GM23338 (cell line): ENCODE measurements around the gene ERN1. TPM values are rescaled to one million over a fixed set of nuclear protein-coding genes. Genes with fewer than 3 reads are reported as not detected.

Experiments
- ATAC-seq: fragments of 200-7000 bp; cut with Tn5 transposase; 3 replicates; pipeline ENCODE4 v1.9.1; 2020
- DNase-seq: peaks from one replicate; pipeline ENCODE4 v3.0.0-alpha.2; 2015; ENCODE audit warnings: low spot score
- H2AFZ ChIP-seq: fragments of 200-600 bp; sonication (generic); 2 replicates; pipeline ENCODE4 v1.8.0; 2016; ENCODE audit warnings: antibody characterized with exemption, mild to moderate bottlenecking, moderate library complexity
- H3F3A ChIP-seq: fragments of 200-600 bp; sonication (generic); replicated peaks from 2 replicates; pipeline ENCODE4 v1.8.0; 2017; ENCODE audit warnings: antibody characterized with exemption, mixed run types, low read depth
- H3K27ac ChIP-seq: fragments of 200-600 bp; sonication (generic); 2 replicates; pipeline ENCODE4 v1.6.1; 2016; ENCODE audit warnings: low read depth
- H3K27me3 ChIP-seq: fragments of 200-600 bp; sonication (generic); 2 replicates; pipeline ENCODE4 v1.8.0; 2016; ENCODE audit warnings: mild to moderate bottlenecking, mixed run types, moderate library complexity; ENCODE audit not compliant: insufficient read depth
- H3K36me3 ChIP-seq: fragments of 200-600 bp; sonication (generic); 2 replicates; pipeline ENCODE4 v1.8.0; 2016; ENCODE audit warnings: mild to moderate bottlenecking; ENCODE audit not compliant: insufficient read depth
- H3K4me1 ChIP-seq: fragments of 200-600 bp; sonication (generic); 2 replicates; pipeline ENCODE4 v1.8.0; 2016; ENCODE audit warnings: mild to moderate bottlenecking, moderate library complexity; ENCODE audit not compliant: insufficient read depth
- H3K4me2 ChIP-seq: fragments of 200-600 bp; sonication (generic); 2 replicates; pipeline ENCODE4 v1.7.1; 2017; ENCODE audit warnings: mixed run types
- H3K4me3 ChIP-seq: fragments of 200-600 bp; sonication (generic); 2 replicates; pipeline ENCODE4 v1.6.1; 2016; ENCODE audit warnings: mixed run types
- H3K79me2 ChIP-seq: fragments of 200-600 bp; sonication (generic); replicated peaks from 2 replicates; pipeline ENCODE4 v1.8.0; 2017; ENCODE audit warnings: mild to moderate bottlenecking; ENCODE audit not compliant: insufficient read depth
- H3K9me2 ChIP-seq: fragments of 200-600 bp; sonication (generic); 2 replicates; pipeline ENCODE4 v1.8.0; 2017; ENCODE audit not compliant: insufficient read depth
- H4K20me1 ChIP-seq: fragments of 200-600 bp; sonication (generic); replicated peaks from 2 replicates; pipeline ENCODE4 v1.8.0; 2017; ENCODE audit warnings: mild to moderate bottlenecking; ENCODE audit not compliant: insufficient read depth
- H3K27ac Mint-ChIP-seq: 2 replicates; pipeline ENCODE4 v1.8.0; 2020; ENCODE audit warnings: inconsistent platforms, mild to moderate bottlenecking, moderate library complexity, mixed read lengths
- H3K27me3 Mint-ChIP-seq: 3 replicates; pipeline ENCODE4 v1.8.0; 2022; ENCODE audit warnings: low read depth, mild to moderate bottlenecking, moderate library complexity, mixed read lengths, inconsistent platforms; ENCODE audit not compliant: insufficient read depth, poor library complexity
- H3K36me3 Mint-ChIP-seq: 3 replicates; pipeline ENCODE4 v1.8.0; 2021; ENCODE audit warnings: low read depth, mild to moderate bottlenecking, inconsistent platforms, moderate library complexity, mixed read lengths
- H3K4me1 Mint-ChIP-seq: 3 replicates; pipeline ENCODE4 v1.8.0; 2020; ENCODE audit warnings: mild to moderate bottlenecking, inconsistent platforms, mixed read lengths
- H3K4me3 Mint-ChIP-seq: 3 replicates; pipeline ENCODE4 v1.8.0; 2021; ENCODE audit warnings: moderate library complexity, mild to moderate bottlenecking, inconsistent platforms, mixed read lengths
- H3K9me3 Mint-ChIP-seq: 3 replicates; pipeline ENCODE4 v1.8.0; 2020; ENCODE audit warnings: moderate library complexity, mild to moderate bottlenecking, inconsistent platforms, mixed read lengths
- CREB1 ChIP-seq: fragments of 250-450 bp; sonication (Bioruptor Pico); IDR thresholded peaks from 2 replicates; pipeline ENCODE4 v1.5.0; 2020; ENCODE audit warnings: low read depth, mild to moderate bottlenecking, moderate library complexity
- EZH2 ChIP-seq: fragments of 200-600 bp; sonication (generic); IDR thresholded peaks from one replicate; pipeline ENCODE4 v1.8.0; 2017; ENCODE audit warnings: antibody characterized with exemption, mild to moderate bottlenecking, low read depth; ENCODE audit not compliant: unreplicated experiment
- EZH2phosphoT487 ChIP-seq: fragments of 200-600 bp; sonication (generic); IDR thresholded peaks from one replicate; pipeline ENCODE4 v1.8.1; 2018; ENCODE audit warnings: antibody characterized with exemption; ENCODE audit not compliant: unreplicated experiment
- JUNB ChIP-seq: IDR thresholded peaks from one replicate; pipeline ENCODE4 v1.6.1; 2016; ENCODE audit warnings: antibody characterized with exemption; ENCODE audit not compliant: unreplicated experiment
- NANOG ChIP-seq: IDR thresholded peaks from 2 replicates; pipeline ENCODE4 v1.6.1; 2016; ENCODE audit warnings: antibody characterized with exemption, borderline replicate concordance
- POLR2AphosphoS5 ChIP-seq: IDR thresholded peaks from 2 replicates; pipeline ENCODE4 v1.6.1; 2016; ENCODE audit warnings: antibody characterized with exemption, low read depth
- STAT1 ChIP-seq: IDR thresholded peaks from one replicate; pipeline ENCODE4 v1.6.1; 2016; ENCODE audit warnings: antibody characterized with exemption; ENCODE audit not compliant: unreplicated experiment
- ZNF114 ChIP-seq: fragments of 250-450 bp; sonication (Bioruptor Pico); IDR thresholded peaks from 2 replicates; pipeline ENCODE4 v1.5.0; 2020; ENCODE audit warnings: mild to moderate bottlenecking, moderate library complexity
- ZNF331 ChIP-seq: fragments of 250-450 bp; sonication (Bioruptor Pico); IDR thresholded peaks from 2 replicates; pipeline ENCODE4 v1.5.0; 2020; ENCODE audit warnings: low read depth, mild to moderate bottlenecking, moderate library complexity
- polyA plus RNA-seq: library from polyadenylated mRNA; unstranded; fragments of >200 nt; fragmentation: Nextera tagmentation; extraction: Ambion mirVana; gene quantifications from 2 replicates; pipeline ENCODE4 v1.2.1, GENCODE V29; 2016
- total RNA-seq: library from RNA; depleted of rRNA; stranded (reverse); fragments of >200 nt; shearing (Covaris generic); gene quantifications from 2 replicates; pipeline ENCODE4 v1.2.3, GENCODE V29; 2014
- TF ChIP-seq, protein P1 (sequence below): IDR thresholded peaks from 2 replicates; pipeline ENCODE4 v1.6.1; 2016; ENCODE audit warnings: antibody characterized with exemption
- TF ChIP-seq, protein P2 (sequence below): IDR thresholded peaks from one replicate; pipeline ENCODE4 v1.6.1; 2018; ENCODE audit warnings: antibody characterized with exemption; ENCODE audit not compliant: unreplicated experiment
- TF ChIP-seq, protein P3 (sequence below), 2 experiments: fragments of 200-600 bp in 1 of 2; sonication (generic) in 1 of 2; conservative IDR thresholded peaks; 2 replicates each; pipeline versions ENCODE4 v1.5.1 to v1.6.1; 2016 to 2017; ENCODE audit warnings: antibody characterized with exemption in 2 of 2, low read depth in 2 of 2, mild to moderate bottlenecking in 2 of 2, moderate library complexity in 1 of 2
- TF ChIP-seq, protein P4 (sequence below): fragments of 250-450 bp; sonication (Bioruptor Pico); IDR thresholded peaks from 2 replicates; pipeline ENCODE4 v1.5.0; 2020; ENCODE audit warnings: mild to moderate bottlenecking, moderate library complexity

Gene ERN1
- total and polyA plus RNA-seq, 2 experiments from 2014 or later: 5.9 to 7.5 TPM

DNA sequence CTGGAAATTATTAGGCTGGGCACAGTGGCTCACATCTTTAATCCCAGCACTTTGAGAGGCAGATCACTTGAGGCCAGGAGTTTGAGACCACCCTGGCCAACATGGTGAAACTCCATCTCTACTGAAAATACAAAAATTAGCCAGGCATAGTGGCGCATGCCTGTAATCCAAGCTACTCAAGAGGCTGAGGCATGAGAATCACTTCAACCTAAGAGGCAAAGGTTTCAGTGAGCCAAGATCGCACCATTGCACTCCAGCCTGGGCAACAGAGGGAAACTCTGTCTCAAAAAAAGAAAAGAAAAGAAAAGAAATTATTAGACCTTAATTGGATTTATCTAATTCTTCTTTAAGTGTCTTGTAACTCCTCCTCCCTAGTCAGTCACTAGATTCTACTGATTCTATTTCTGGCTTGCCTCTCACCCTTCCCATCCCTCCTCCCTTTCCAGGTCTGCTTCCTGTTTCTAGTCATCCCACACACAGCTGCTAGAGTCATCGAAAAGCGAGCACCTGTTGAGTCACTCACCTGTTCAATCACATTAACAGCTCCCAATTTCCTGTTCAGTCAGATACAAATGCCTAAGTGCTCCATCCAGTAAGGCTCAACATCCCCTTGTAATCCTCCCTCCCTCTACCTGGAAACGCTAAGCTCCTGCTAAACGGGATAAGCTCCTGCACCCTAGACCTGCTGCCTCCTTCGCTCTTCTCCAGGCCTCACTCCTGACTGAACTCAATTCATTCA lies 34.6 kb downstream of the ERN1 start:
- Histone ChIP-seq H3K27me3 (no peaks in the 10 kb centered on the region), H3K4me2 (no peak overlapping the region), H3K4me3 (no peak overlapping the region), H2AFZ (no peak overlapping the region), H3K9me2 (no peaks in the 10 kb centered on the region), H3K79me2 (no peaks in the 10 kb centered on the region), H4K20me1 (no peaks in the 10 kb centered on the region), H3K27ac (no peak overlapping the region), H3F3A (no peaks in the 10 kb centered on the region), H3K36me3 (no peaks in the 10 kb centered on the region), H3K4me1 (no peaks in the 10 kb centered on the region; the same call in 1 of the 2 replicates)
- H3K4me1 Mint-ChIP-seq: peaks cover 10% of the 10 kb centered on the region
- H3K27me3 Mint-ChIP-seq: peaks cover 2% of the 10 kb centered on the region
- H3K27ac Mint-ChIP-seq: no peak overlapping the region
- DNase-seq: peak; percentile 32
- no peak; the same call in 2 of the 3 replicates for ATAC-seq
- no peak overlapping the region for H3K4me3 Mint-ChIP-seq
- H3K36me3 Mint-ChIP-seq: peaks cover 12% of the 10 kb centered on the region
- TF ChIP-seq ZNF331 (CRISPR knock-in tag) (no peak), JUNB (no peak), STAT1 (no peak), ZNF114 (no peak), EZH2 (no peak), CREB1 (CRISPR knock-in tag) (no peak), NANOG (no peak), EZH2phosphoT487 (no peak), POLR2AphosphoS5 (no peak)
- TF ChIP-seq, protein P1, sequence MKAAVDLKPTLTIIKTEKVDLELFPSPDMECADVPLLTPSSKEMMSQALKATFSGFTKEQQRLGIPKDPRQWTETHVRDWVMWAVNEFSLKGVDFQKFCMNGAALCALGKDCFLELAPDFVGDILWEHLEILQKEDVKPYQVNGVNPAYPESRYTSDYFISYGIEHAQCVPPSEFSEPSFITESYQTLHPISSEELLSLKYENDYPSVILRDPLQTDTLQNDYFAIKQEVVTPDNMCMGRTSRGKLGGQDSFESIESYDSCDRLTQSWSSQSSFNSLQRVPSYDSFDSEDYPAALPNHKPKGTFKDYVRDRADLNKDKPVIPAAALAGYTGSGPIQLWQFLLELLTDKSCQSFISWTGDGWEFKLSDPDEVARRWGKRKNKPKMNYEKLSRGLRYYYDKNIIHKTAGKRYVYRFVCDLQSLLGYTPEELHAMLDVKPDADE: no peak
- TF ChIP-seq, protein P2, sequence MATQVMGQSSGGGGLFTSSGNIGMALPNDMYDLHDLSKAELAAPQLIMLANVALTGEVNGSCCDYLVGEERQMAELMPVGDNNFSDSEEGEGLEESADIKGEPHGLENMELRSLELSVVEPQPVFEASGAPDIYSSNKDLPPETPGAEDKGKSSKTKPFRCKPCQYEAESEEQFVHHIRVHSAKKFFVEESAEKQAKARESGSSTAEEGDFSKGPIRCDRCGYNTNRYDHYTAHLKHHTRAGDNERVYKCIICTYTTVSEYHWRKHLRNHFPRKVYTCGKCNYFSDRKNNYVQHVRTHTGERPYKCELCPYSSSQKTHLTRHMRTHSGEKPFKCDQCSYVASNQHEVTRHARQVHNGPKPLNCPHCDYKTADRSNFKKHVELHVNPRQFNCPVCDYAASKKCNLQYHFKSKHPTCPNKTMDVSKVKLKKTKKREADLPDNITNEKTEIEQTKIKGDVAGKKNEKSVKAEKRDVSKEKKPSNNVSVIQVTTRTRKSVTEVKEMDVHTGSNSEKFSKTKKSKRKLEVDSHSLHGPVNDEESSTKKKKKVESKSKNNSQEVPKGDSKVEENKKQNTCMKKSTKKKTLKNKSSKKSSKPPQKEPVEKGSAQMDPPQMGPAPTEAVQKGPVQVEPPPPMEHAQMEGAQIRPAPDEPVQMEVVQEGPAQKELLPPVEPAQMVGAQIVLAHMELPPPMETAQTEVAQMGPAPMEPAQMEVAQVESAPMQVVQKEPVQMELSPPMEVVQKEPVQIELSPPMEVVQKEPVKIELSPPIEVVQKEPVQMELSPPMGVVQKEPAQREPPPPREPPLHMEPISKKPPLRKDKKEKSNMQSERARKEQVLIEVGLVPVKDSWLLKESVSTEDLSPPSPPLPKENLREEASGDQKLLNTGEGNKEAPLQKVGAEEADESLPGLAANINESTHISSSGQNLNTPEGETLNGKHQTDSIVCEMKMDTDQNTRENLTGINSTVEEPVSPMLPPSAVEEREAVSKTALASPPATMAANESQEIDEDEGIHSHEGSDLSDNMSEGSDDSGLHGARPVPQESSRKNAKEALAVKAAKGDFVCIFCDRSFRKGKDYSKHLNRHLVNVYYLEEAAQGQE: no peak
- TF ChIP-seq, protein P3, sequence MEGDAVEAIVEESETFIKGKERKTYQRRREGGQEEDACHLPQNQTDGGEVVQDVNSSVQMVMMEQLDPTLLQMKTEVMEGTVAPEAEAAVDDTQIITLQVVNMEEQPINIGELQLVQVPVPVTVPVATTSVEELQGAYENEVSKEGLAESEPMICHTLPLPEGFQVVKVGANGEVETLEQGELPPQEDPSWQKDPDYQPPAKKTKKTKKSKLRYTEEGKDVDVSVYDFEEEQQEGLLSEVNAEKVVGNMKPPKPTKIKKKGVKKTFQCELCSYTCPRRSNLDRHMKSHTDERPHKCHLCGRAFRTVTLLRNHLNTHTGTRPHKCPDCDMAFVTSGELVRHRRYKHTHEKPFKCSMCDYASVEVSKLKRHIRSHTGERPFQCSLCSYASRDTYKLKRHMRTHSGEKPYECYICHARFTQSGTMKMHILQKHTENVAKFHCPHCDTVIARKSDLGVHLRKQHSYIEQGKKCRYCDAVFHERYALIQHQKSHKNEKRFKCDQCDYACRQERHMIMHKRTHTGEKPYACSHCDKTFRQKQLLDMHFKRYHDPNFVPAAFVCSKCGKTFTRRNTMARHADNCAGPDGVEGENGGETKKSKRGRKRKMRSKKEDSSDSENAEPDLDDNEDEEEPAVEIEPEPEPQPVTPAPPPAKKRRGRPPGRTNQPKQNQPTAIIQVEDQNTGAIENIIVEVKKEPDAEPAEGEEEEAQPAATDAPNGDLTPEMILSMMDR (conservative IDR thresholded peaks at IDR 0.05; ENCODE audit: low read depth in 2 of 2): no peak
- TF ChIP-seq, protein P4, sequence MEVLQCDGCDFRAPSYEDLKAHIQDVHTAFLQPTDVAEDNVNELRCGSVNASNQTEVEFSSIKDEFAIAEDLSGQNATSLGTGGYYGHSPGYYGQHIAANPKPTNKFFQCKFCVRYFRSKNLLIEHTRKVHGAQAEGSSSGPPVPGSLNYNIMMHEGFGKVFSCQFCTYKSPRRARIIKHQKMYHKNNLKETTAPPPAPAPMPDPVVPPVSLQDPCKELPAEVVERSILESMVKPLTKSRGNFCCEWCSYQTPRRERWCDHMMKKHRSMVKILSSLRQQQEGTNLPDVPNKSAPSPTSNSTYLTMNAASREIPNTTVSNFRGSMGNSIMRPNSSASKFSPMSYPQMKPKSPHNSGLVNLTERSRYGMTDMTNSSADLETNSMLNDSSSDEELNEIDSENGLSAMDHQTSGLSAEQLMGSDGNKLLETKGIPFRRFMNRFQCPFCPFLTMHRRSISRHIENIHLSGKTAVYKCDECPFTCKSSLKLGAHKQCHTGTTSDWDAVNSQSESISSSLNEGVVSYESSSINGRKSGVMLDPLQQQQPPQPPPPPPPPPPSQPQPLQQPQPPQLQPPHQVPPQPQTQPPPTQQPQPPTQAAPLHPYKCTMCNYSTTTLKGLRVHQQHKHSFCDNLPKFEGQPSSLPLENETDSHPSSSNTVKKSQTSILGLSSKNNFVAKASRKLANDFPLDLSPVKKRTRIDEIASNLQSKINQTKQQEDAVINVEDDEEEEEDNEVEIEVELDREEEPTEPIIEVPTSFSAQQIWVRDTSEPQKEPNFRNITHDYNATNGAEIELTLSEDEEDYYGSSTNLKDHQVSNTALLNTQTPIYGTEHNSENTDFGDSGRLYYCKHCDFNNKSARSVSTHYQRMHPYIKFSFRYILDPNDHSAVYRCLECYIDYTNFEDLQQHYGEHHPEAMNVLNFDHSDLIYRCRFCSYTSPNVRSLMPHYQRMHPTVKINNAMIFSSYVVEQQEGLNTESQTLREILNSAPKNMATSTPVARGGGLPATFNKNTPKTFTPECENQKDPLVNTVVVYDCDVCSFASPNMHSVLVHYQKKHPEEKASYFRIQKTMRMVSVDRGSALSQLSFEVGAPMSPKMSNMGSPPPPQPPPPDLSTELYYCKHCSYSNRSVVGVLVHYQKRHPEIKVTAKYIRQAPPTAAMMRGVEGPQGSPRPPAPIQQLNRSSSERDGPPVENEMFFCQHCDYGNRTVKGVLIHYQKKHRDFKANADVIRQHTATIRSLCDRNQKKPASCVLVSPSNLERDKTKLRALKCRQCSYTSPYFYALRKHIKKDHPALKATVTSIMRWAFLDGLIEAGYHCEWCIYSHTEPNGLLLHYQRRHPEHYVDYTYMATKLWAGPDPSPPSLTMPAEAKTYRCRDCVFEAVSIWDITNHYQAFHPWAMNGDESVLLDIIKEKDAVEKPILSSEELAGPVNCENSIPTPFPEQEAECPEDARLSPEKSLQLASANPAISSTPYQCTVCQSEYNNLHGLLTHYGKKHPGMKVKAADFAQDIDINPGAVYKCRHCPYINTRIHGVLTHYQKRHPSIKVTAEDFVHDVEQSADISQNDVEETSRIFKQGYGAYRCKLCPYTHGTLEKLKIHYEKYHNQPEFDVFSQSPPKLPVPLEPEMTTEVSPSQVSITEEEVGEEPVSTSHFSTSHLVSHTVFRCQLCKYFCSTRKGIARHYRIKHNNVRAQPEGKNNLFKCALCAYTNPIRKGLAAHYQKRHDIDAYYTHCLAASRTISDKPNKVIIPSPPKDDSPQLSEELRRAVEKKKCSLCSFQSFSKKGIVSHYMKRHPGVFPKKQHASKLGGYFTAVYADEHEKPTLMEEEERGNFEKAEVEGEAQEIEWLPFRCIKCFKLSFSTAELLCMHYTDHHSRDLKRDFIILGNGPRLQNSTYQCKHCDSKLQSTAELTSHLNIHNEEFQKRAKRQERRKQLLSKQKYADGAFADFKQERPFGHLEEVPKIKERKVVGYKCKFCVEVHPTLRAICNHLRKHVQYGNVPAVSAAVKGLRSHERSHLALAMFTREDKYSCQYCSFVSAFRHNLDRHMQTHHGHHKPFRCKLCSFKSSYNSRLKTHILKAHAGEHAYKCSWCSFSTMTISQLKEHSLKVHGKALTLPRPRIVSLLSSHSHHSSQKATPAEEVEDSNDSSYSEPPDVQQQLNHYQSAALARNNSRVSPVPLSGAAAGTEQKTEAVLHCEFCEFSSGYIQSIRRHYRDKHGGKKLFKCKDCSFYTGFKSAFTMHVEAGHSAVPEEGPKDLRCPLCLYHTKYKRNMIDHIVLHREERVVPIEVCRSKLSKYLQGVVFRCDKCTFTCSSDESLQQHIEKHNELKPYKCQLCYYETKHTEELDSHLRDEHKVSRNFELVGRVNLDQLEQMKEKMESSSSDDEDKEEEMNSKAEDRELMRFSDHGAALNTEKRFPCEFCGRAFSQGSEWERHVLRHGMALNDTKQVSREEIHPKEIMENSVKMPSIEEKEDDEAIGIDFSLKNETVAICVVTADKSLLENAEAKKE: no peak
- H3K9me3 Mint-ChIP-seq: peaks cover 3% of the 10 kb centered on the region; the same call in 2 of the 3 replicates
